ENCODE data around the gene TIMM23.

GRCh38 chr10:46035923-46036849, 63.9 kb downstream of the TIMM23 start:
- TF ChIP-seq TAF1 (IDR thresholded peaks at IDR 0.05; ENCODE audit: low read depth, low read length) (no peak), SPI1 (IDR thresholded peaks at IDR 0.05; ENCODE audit: low read depth, low read length) (no peak), POLR2AphosphoS5 (IDR thresholded peaks at IDR 0.05; ENCODE audit: low read depth, low read length) (no peak), POLR2A (IDR thresholded peaks at IDR 0.05; ENCODE audit: low read depth, low read length) (no peak), PAX5 (IDR thresholded peaks at IDR 0.05; ENCODE audit: insufficient read depth, low read length, severe bottlenecking) (no peak)

All from GM12891 (cell line).